Ishikawa (cell line): ENCODE measurements around the gene UBL3.

ENCODE experiments used
- CEBPB ChIP-seq: IDR thresholded peaks from 2 replicates; pipeline ENCODE4 v1.6.1; 2012
- CREB1 ChIP-seq: IDR thresholded peaks from 2 replicates; pipeline ENCODE4 v1.6.1; 2012; ENCODE audit warnings: low read depth
- EGR1 ChIP-seq: IDR thresholded peaks from 2 replicates; pipeline ENCODE4 v1.6.1; 2012
- EP300 ChIP-seq: IDR thresholded peaks from 2 replicates; pipeline ENCODE4 v1.6.1; 2012; ENCODE audit warnings: borderline replicate concordance
- FOXM1 ChIP-seq: IDR thresholded peaks from 2 replicates; pipeline ENCODE4 v1.6.1; 2012; ENCODE audit warnings: low read depth, borderline replicate concordance
- NFIC ChIP-seq: IDR thresholded peaks from 2 replicates; pipeline ENCODE4 v1.6.1; 2012
- RAD21 ChIP-seq: IDR thresholded peaks from 2 replicates; pipeline ENCODE4 v1.6.1; 2012; ENCODE audit warnings: low read depth
- TAF1 ChIP-seq: IDR thresholded peaks from 2 replicates; pipeline ENCODE4 v1.6.1; 2012; ENCODE audit warnings: low read depth, mild to moderate bottlenecking
- TCF12 ChIP-seq: IDR thresholded peaks from 2 replicates; pipeline ENCODE4 v1.6.1; 2012; ENCODE audit warnings: low read depth
- TEAD4 ChIP-seq: IDR thresholded peaks from 2 replicates; pipeline ENCODE4 v1.6.1; 2012
- YY1 ChIP-seq: IDR thresholded peaks from 2 replicates; pipeline ENCODE4 v1.6.1; 2012; ENCODE audit warnings: low read depth
- ZBTB7A ChIP-seq: IDR thresholded peaks from 2 replicates; pipeline ENCODE4 v1.6.1; 2012; ENCODE audit warnings: low read depth
- TF ChIP-seq, protein P1 (sequence below): IDR thresholded peaks from 2 replicates; pipeline ENCODE4 v1.6.1; 2012
- TF ChIP-seq, protein P2 (sequence below): IDR thresholded peaks from 2 replicates; pipeline ENCODE4 v1.6.1; 2012; ENCODE audit warnings: low read depth, mild to moderate bottlenecking
- TF ChIP-seq, protein P3 (sequence below): IDR thresholded peaks from 2 replicates; pipeline ENCODE4 v1.6.1; 2012

Gene UBL3

DNA sequence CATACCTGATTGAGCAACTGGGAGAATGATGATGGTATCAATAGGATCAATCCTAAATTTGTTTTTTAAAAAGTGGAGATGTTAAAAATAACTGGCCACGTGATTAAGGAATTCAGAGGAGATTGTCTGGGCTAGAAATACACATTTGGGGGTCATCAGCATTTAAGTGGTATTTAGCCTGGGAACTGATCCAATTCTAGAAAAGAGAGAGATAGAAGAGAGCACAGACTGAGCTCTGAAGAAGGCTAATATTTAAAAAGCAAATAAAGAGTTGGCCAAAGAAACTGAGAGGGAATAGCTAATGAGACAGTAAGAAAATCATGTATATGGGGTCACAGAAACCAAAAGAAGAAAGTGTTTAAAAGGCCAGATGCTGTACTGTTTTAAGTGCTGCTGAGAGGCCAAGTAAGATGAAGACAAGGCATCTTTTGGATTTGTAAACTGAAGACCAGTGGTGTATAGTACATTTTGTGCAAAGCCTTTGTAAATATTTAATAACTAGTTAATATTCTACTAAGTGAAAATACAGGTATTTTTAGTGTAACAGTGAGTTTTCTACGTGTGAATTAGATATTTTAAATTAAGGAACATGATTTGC is 40.2 kb downstream of the UBL3 start:
- TF ChIP-seq CEBPB, result no peak
- TF ChIP-seq RAD21, result no peak
- TF ChIP-seq, protein P1, sequence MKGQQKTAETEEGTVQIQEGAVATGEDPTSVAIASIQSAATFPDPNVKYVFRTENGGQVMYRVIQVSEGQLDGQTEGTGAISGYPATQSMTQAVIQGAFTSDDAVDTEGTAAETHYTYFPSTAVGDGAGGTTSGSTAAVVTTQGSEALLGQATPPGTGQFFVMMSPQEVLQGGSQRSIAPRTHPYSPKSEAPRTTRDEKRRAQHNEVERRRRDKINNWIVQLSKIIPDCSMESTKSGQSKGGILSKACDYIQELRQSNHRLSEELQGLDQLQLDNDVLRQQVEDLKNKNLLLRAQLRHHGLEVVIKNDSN, result no peak
- TF ChIP-seq FOXM1, result no peak
- no peak for TF ChIP-seq CREB1
- TF ChIP-seq, protein P2, sequence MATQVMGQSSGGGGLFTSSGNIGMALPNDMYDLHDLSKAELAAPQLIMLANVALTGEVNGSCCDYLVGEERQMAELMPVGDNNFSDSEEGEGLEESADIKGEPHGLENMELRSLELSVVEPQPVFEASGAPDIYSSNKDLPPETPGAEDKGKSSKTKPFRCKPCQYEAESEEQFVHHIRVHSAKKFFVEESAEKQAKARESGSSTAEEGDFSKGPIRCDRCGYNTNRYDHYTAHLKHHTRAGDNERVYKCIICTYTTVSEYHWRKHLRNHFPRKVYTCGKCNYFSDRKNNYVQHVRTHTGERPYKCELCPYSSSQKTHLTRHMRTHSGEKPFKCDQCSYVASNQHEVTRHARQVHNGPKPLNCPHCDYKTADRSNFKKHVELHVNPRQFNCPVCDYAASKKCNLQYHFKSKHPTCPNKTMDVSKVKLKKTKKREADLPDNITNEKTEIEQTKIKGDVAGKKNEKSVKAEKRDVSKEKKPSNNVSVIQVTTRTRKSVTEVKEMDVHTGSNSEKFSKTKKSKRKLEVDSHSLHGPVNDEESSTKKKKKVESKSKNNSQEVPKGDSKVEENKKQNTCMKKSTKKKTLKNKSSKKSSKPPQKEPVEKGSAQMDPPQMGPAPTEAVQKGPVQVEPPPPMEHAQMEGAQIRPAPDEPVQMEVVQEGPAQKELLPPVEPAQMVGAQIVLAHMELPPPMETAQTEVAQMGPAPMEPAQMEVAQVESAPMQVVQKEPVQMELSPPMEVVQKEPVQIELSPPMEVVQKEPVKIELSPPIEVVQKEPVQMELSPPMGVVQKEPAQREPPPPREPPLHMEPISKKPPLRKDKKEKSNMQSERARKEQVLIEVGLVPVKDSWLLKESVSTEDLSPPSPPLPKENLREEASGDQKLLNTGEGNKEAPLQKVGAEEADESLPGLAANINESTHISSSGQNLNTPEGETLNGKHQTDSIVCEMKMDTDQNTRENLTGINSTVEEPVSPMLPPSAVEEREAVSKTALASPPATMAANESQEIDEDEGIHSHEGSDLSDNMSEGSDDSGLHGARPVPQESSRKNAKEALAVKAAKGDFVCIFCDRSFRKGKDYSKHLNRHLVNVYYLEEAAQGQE, result no peak
- no peak for TF ChIP-seq TCF12
- TF ChIP-seq YY1, result no peak
- no peak for TF ChIP-seq TEAD4
- no peak for TF ChIP-seq TAF1

DNA sequence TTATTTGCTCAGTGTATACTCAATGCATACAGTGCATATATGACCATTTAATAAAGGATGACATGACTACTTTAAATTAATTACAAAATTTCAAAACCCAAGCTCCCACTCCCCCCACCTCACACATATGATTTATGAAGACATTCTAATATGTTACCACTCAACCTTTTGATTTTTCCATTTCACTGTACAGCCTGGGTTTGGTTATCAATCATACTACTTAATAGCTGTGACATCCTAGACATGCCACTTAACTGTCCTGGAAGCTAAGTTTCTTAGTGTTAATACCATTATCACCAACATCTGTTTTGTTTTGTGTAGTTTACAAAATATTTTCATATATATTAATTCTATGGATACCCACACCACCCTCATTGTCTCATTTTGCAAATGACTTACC is 42.2 kb downstream of the UBL3 start:
- TF ChIP-seq ZBTB7A, result no peak
- TF ChIP-seq NFIC, result no peak
- TF ChIP-seq YY1, result no peak
- TF ChIP-seq CREB1, result no peak

DNA sequence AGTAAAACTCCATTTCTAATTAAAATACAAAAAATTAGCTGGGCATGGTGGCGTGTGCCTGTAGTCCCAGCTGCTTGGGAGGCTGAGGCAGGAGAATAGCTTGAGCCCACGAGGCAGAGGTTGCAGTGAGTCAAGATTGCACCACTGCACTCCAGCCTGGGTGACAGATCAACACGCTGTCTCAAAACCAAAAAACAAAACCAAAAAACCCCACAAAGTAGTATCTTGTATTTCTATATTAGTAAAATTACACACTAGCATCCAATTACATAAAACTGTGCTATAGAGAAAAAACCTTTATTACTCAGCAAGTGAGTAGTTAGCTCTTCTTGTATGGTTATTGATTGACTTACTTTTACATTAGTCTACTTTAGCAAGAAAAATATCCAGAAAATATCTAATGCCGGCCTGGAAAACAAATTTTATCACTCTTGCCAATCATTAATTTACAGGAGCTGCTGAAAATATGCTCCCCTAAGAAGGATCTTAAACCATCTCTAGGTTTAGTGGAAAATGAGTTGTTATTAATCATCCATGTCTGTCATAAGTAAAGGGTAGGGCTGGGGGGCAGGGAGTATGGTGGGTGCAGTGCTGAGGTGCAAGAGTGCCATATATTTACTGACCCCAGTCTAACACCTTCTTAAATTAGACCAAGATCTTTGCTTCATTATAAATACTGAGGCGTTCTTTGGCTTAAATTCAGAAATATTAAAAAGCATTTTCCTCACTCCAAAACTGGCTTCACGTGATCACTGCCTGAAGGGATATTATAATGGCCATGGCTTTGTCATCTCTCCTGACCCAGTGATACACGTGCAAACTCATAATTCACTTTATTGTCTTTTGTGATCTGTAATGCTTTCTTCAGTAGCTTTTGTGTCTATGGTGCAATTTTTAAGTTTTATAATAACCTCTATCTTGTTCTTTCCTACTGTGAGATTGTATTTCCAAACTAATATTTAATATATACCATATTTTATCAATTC is 44.1 kb downstream of the UBL3 start:
- TF ChIP-seq, protein P3, sequence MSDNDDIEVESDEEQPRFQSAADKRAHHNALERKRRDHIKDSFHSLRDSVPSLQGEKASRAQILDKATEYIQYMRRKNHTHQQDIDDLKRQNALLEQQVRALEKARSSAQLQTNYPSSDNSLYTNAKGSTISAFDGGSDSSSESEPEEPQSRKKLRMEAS, result no peak

DNA sequence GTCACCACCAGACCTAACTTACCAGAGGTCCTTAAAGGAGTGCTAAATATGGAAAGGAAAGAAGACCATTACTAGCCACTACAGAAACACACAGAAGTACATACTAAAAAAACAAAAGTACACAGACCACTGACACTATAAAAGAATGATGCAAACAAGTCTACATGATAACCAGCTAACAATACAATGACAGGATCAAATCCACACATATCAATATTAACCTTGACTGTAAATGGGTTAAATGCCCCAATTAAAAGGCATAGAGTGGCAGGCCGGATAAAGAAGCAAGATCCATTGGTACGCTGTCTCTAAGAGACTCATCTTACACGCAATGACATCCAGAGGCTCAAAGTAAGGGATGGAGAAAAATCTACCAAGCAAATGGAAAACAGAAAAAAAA is 47.2 kb downstream of the UBL3 start:
- TF ChIP-seq CEBPB, result no peak
- no peak for TF ChIP-seq EP300
- no peak for TF ChIP-seq TCF12
- no peak for TF ChIP-seq RAD21
- no peak for TF ChIP-seq TEAD4
- no peak for TF ChIP-seq TAF1
- no peak for TF ChIP-seq FOXM1
- no peak for TF ChIP-seq NFIC
- no peak for TF ChIP-seq ZBTB7A
- TF ChIP-seq, protein P1, result no peak
- no peak for TF ChIP-seq EGR1
- TF ChIP-seq, protein P3, result no peak
- TF ChIP-seq, protein P2, result no peak
- TF ChIP-seq CREB1, result no peak

DNA sequence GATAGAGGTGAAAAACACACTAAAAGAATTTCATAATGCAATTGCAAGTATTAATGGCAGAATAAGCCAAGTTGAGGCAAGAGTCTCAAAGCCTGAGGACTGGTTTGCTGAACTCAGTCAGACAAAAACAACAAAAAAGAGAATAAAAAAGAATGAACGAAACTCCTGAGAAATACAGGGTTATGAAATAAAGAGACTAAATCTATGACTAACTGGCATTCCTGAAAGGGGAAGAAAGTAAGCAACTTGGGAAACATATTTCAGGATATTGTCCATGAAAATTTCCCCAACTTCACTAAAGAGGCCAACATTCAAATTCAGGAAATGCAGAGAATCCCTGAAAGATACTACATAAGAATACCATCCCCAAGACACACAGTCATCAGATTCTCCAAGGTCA is 47.8 kb downstream of the UBL3 start:
- TF ChIP-seq RAD21 (no peak), NFIC (no peak)
- TF ChIP-seq, protein P3, result no peak

DNA sequence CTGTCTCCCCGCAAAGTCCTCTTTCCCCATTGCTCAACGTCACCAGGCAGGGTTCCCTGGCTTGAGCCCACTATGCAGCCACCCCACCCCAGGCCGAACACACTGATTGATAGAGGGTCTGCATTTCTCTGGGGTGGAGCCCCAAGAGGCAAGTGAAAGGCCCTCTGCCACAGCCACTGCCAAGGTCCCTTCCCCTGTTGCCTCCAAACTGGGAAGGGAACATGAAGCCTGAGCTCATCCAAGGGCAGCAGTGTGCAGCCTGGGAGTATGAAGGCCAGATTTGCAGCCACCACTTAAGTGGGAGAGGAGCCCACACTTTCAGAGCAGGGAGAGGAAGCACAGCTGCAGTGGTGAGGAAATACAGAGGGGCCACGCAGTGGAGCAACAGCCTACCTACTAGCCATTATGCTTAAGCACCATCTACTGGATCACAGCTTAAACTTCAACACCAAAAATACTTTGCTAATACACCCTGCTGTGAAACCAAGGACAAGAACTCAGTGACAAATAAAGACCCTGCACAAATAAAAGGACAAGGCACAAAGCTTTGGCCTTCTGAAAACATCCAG is 48.6 kb downstream of the UBL3 start:
- no peak for TF ChIP-seq TEAD4
- TF ChIP-seq, protein P1, result no peak
- no peak for TF ChIP-seq RAD21
- TF ChIP-seq, protein P3, result no peak
